Right lobe of liver (tissue), 6 donors: ENCODE data around the gene AKNA. TPM values are rescaled to one million over a fixed set of nuclear protein-coding genes. Genes with fewer than 3 reads are reported as not detected.

Source experiments
- ATAC-seq, 4 donors: fragments of 200-7000 bp; cut with Tn5 transposase; one replicate each; pipeline ENCODE4 v1.9.1; 2020; ENCODE audit warnings: mild to moderate bottlenecking in 4 of 4, moderate library complexity in 4 of 4
- DNase-seq, 3 donors: peaks; one replicate each; pipeline ENCODE4 v3.0.0-alpha.2; 2020
- H3K27ac ChIP-seq, 3 donors: fragments of 200-600 bp; one replicate each; pipeline ENCODE4 v1.8.0; 2022
- H3K27me3 ChIP-seq, 2 donors: fragments of 200-600 bp; one replicate each; pipeline ENCODE4 v1.8.0; 2022
- H3K36me3 ChIP-seq, 4 donors: fragments of 200-600 bp; sonication (generic) in 1 of 4; one replicate each; pipeline versions ENCODE4 v1.5.1 to v1.8.0; 2017 to 2022; ENCODE audit warnings: control low read depth in 1 of 4
- H3K4me1 ChIP-seq, 4 donors: fragments of 200-600 bp; sonication (generic) in 1 of 4; one replicate each; pipeline versions ENCODE4 v1.5.1 to v1.8.0; 2017 to 2022; ENCODE audit warnings: control low read depth in 1 of 4
- H3K4me3 ChIP-seq, 3 donors: fragments of 200-600 bp; one replicate each; pipeline ENCODE4 v1.8.0; 2022
- H3K9me3 ChIP-seq, 4 donors: fragments of 200-600 bp; sonication (generic) in 1 of 4; one replicate each; pipeline versions ENCODE4 v1.5.1 to v1.8.0; 2017 to 2022; ENCODE audit warnings: control low read depth in 1 of 4
- CTCF ChIP-seq, 4 donors: fragments of 200-600 bp in 3 of 4; fragments of 450-650 bp in 1 of 4; IDR thresholded peaks; one replicate each; pipeline versions ENCODE4 v1.5.1 to v1.8.0; 2016 to 2022; ENCODE audit warnings: antibody characterized with exemption in 4 of 4, mild to moderate bottlenecking in 2 of 4
- POLR2A ChIP-seq: fragments of 450-650 bp; IDR thresholded peaks from one replicate; pipeline ENCODE4 v1.6.1; 2017; ENCODE audit warnings: antibody characterized with exemption, mild to moderate bottlenecking
- WGBS: methylation state at CpG from one replicate; pipeline ENCODE4 v1.1.6; 2018; ENCODE audit warnings: low coverage, low lambda C conversion rate; ENCODE audit not compliant: insufficient coverage; ENCODE audit errors: missing lambda C conversion rate; 5-methylcytosine and 5-hydroxymethylcytosine counted together
- intact Hi-C, 2 donors: fragments of 100-400 bp; cut with DNase I; formaldehyde crosslinking; loops; one replicate each; pipeline versions ENCODE4 v1.11.2 to v1.14.1; 2022
- total RNA-seq, 6 experiments: library from RNA; depleted of rRNA in 2 of 6; stranded (reverse); fragments of >200 nt in 2 of 6; fragmentation: NEBNext Ultra II Directional in 3 of 6; extraction: Animal tissue kit (Norgen Biotek cat#: 25700) in 3 of 6; gene quantifications; one replicate each; pipeline versions ENCODE4 v1.1.0 to v1.2.4, GENCODE V29; 2016 to 2023
- donor health status: DM: no; HTN: yes; CAD: no.
- donor health status: DM: no; HTN: no; CAD: no.
- donor health status: DM: no; HTN: no; CAD: no.
- donor health status: DM: no; HTN: yes; CAD: no.
- donor health status: DM: no; HTN: yes; CAD: no.

AKNA gene
- total RNA-seq, 6 experiments from 2014 or later = 4.7 to 15.1 (median 9.8) TPM

DNA sequence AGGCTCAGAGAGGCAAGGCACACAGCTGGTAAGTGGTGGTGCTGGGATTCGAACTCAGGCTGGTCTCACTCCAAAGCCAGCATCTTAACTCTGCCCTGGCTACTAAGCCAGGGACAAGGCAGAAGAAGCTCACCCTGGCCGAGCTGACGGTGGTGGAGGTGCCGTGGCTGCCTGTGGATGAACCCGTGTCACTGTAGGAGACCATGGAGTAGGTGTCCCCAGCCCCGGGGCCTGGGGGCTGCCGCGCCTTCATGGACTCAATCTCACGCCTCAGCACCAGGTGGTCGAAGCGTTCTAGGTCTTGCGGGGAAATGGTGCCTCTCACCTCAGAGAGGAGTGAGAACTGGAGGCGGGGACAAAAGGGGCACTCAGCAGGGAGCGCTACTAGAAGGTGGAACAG is 35.4 kb upstream of the AKNA start:
- WGBS = 67% methylated on average over 1 of the region's 14 CpGs
- TF ChIP-seq CTCF (IDR thresholded peaks at IDR 0.05) (no peak), POLR2A (no peak)
- ATAC-seq (no peak), DNase-seq (peak in 1 of 3 donors; percentile 42)
- no peak overlapping the region for H3K27ac ChIP-seq
- no peaks in the 10 kb centered on the region for H3K27me3 ChIP-seq
- H3K4me3 ChIP-seq = no peak overlapping the region
- no peaks in the 10 kb centered on the region for H3K9me3 ChIP-seq
- intact Hi-C loops = no loop called here
- no peaks in the 10 kb centered on the region for H3K4me1 ChIP-seq
- H3K36me3 ChIP-seq = no peaks in the 10 kb centered on the region

- peak in 1 of 3 donors; percentile 37 for DNase-seq
- no peaks in the 10 kb centered on the region for H3K27me3 ChIP-seq
- TF ChIP-seq POLR2A (no peak), CTCF (IDR thresholded peaks at IDR 0.05) (no peak)
- no peak overlapping the region for H3K27ac ChIP-seq
- no peaks in the 10 kb centered on the region for H3K4me1 ChIP-seq
- intact Hi-C loops = no loop called here
- no peak for ATAC-seq
- no peaks in the 10 kb centered on the region for H3K36me3 ChIP-seq
- no peak overlapping the region for H3K4me3 ChIP-seq
- WGBS = no CpG with 5 or more reads among the region's 2 CpGs
- no peaks in the 10 kb centered on the region for H3K9me3 ChIP-seq
Observed at GRCh38 chr9:114421147-114421546, 33.4 kb upstream of the AKNA start.

DNA sequence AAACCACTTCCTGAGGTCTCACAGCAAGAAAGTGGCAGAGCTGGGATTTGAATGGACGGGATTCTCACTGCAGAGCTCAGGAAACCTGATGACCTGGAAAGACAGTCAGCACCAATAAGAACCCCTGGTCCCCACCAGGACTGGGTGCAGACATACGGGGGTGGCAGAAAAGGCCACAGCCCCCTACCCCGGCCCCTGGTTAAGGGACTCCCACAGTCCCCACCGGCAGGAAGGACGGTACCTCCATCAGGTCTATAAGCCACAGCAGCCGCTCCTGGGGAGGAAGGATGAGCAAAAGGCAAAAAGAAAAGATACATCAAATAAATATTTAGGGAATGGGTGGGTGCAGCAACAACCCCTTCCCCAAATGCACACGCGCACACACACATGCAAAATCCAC is 32.0 kb upstream of the AKNA start:
- H3K36me3 ChIP-seq = no peaks in the 10 kb centered on the region
- intact Hi-C loops = loop anchor here in 1 of 2 donors (10.0 kb wide), 1 partner anchor 55 kb away; no protein-coding TSS in a partner anchor
- 83% methylated on average over 3 of the region's 8 CpGs for WGBS
- no peak overlapping the region for H3K27ac ChIP-seq
- H3K27me3 ChIP-seq = no peaks in the 10 kb centered on the region
- H3K4me3 ChIP-seq = no peak overlapping the region
- no peak for TF ChIP-seq CTCF (IDR thresholded peaks at IDR 0.05)
- TF ChIP-seq POLR2A = no peak
- ATAC-seq (no peak), DNase-seq (peak in 1 of 3 donors; percentile 15)
- H3K4me1 ChIP-seq = no peaks in the 10 kb centered on the region
- no peaks in the 10 kb centered on the region for H3K9me3 ChIP-seq

- TF ChIP-seq POLR2A (no peak), CTCF (IDR thresholded peaks at IDR 0.05) (no peak)
- Histone ChIP-seq H3K4me3 (no peak overlapping the region), H3K9me3 (no peaks in the 10 kb centered on the region), H3K27me3 (no peaks in the 10 kb centered on the region), H3K27ac (no peak overlapping the region), H3K36me3 (no peaks in the 10 kb centered on the region), H3K4me1 (no peaks in the 10 kb centered on the region)
- no peak for ATAC-seq
- DNase-seq = peak in 1 of 3 donors; percentile 22
- no CpG with 5 or more reads among the region's 6 CpGs for WGBS
- intact Hi-C loops = loop anchor here in 1 of 2 donors (10.0 kb wide), 1 partner anchor 57 kb away; no protein-coding TSS in a partner anchor
Observed at GRCh38 chr9:114418053-114418452, 30.3 kb upstream of the AKNA start.

- no peaks in the 10 kb centered on the region for H3K27me3 ChIP-seq
- 48% methylated on average over 3 of the region's 3 CpGs for WGBS
- no peak overlapping the region for H3K27ac ChIP-seq
- ATAC-seq (no peak), DNase-seq (no peak)
- no peak for TF ChIP-seq CTCF (IDR thresholded peaks at IDR 0.05)
- TF ChIP-seq POLR2A = no peak
- H3K4me3 ChIP-seq = no peak overlapping the region
- no peaks in the 10 kb centered on the region for H3K9me3 ChIP-seq
- no peaks in the 10 kb centered on the region for H3K36me3 ChIP-seq
- intact Hi-C loops = loop anchor here in 1 of 2 donors (10.0 kb wide), 1 partner anchor 57 kb away; no protein-coding TSS in a partner anchor
- no peaks in the 10 kb centered on the region for H3K4me1 ChIP-seq
Observed at GRCh38 chr9:114417511-114417910, 29.7 kb upstream of the AKNA start.
